ENCODE results near the gene TRPM3. TPM values are rescaled to one million over a fixed set of nuclear protein-coding genes. Genes with fewer than 3 reads are reported as not detected.

The TRPM3 gene
- total and polyA plus RNA-seq, 2 donors (not counting 1 experiment from before 2014, with no cell fraction given): not detected

GRCh38 chr9:70753311-70753710 lies 368.1 kb downstream of the TRPM3 start:
- ATAC-seq (ENCODE audit: low read depth): no peak
- Mint-ChIP-seq H3K4me3 (no peak overlapping the region), H3K4me1 (no peaks in the 10 kb centered on the region), H3K27ac (no peak overlapping the region), H3K9me3 (ENCODE audit: insufficient read depth) (peaks cover 2% of the 10 kb centered on the region), H3K27me3 (no peaks in the 10 kb centered on the region)
- no peak overlapping the region for H3K4me3 ChIP-seq (ENCODE audit: control extremely low read depth in 1 of 5, extremely low read depth in 1 of 5, insufficient read depth in 1 of 5, low read depth in 2 of 5, low read length in 4 of 5)
- H4K20me1 ChIP-seq (ENCODE audit: control insufficient read depth, insufficient read depth, low read length, poor library complexity, severe bottlenecking): no peaks in the 10 kb centered on the region
- ChIA-PET POLR2A (no interaction called here), CTCF (no interaction called here)
- 60% methylated on average over 4 of the region's 4 CpGs for WGBS (ENCODE audit: insufficient coverage)
- TF ChIP-seq EZH2 (IDR thresholded peaks at IDR 0.05; ENCODE audit: borderline replicate concordance, insufficient read depth, low read depth, low read length, poor library complexity, severe bottlenecking): no peak
- TF ChIP-seq, protein P1, sequence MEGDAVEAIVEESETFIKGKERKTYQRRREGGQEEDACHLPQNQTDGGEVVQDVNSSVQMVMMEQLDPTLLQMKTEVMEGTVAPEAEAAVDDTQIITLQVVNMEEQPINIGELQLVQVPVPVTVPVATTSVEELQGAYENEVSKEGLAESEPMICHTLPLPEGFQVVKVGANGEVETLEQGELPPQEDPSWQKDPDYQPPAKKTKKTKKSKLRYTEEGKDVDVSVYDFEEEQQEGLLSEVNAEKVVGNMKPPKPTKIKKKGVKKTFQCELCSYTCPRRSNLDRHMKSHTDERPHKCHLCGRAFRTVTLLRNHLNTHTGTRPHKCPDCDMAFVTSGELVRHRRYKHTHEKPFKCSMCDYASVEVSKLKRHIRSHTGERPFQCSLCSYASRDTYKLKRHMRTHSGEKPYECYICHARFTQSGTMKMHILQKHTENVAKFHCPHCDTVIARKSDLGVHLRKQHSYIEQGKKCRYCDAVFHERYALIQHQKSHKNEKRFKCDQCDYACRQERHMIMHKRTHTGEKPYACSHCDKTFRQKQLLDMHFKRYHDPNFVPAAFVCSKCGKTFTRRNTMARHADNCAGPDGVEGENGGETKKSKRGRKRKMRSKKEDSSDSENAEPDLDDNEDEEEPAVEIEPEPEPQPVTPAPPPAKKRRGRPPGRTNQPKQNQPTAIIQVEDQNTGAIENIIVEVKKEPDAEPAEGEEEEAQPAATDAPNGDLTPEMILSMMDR (IDR thresholded peaks at IDR 0.05): no peak
- no peak overlapping the region for H2AFZ ChIP-seq (ENCODE audit: insufficient read depth, low read depth, low read length, poor library complexity, severe bottlenecking)
- DNase-seq: no peak
- H3K4me1 ChIP-seq (ENCODE audit: control insufficient read depth in 2 of 2, insufficient read depth in 2 of 2, low read length in 2 of 2): no peaks in the 10 kb centered on the region
- no peaks in the 10 kb centered on the region for H3K27me3 ChIP-seq (replicated peaks in 1 of 4; ENCODE audit: control extremely low read depth in 1 of 4, control insufficient read depth in 3 of 4, insufficient read depth in 4 of 4, low read length in 3 of 4)
- H3K36me3 ChIP-seq (replicated peaks in 1 of 2; ENCODE audit: control extremely low read depth in 1 of 2, control insufficient read depth in 1 of 2, extremely low read depth in 1 of 2, insufficient read depth in 2 of 2, low read length in 1 of 2): no peaks in the 10 kb centered on the region
- H3K79me2 ChIP-seq (ENCODE audit: control insufficient read depth, insufficient read depth, low read length): no peaks in the 10 kb centered on the region
- no peaks in the 10 kb centered on the region for H3K9me3 ChIP-seq (ENCODE audit: control extremely low read depth in 1 of 3, control insufficient read depth in 2 of 3, insufficient read depth in 1 of 3, low read length in 2 of 3)
- no peak overlapping the region for H3K4me2 ChIP-seq (replicated peaks; ENCODE audit: low read depth, low read length, poor library complexity, severe bottlenecking)
- no peak overlapping the region for H3K9ac ChIP-seq (ENCODE audit: low read length)
- no peak overlapping the region for H3K27ac ChIP-seq (ENCODE audit: low read length in 2 of 2)
- intact Hi-C loops (cut with micrococcal nuclease): no loop called here

GRCh38 chr9:70749066-70749465 lies 372.4 kb downstream of the TRPM3 start:
- DNase-seq (no peak), ATAC-seq (ENCODE audit: low read depth) (no peak)
- H3K4me1 Mint-ChIP-seq: no peaks in the 10 kb centered on the region
- peaks cover 2% of the 10 kb centered on the region for H3K9me3 Mint-ChIP-seq (ENCODE audit: insufficient read depth)
- Histone ChIP-seq H2AFZ (ENCODE audit: insufficient read depth, low read depth, low read length, poor library complexity, severe bottlenecking) (no peak overlapping the region), H3K27me3 (replicated peaks in 1 of 4; ENCODE audit: control extremely low read depth in 1 of 4, control insufficient read depth in 3 of 4, insufficient read depth in 4 of 4, low read length in 3 of 4) (no peaks in the 10 kb centered on the region), H3K79me2 (ENCODE audit: control insufficient read depth, insufficient read depth, low read length) (no peaks in the 10 kb centered on the region), H3K9me3 (ENCODE audit: control extremely low read depth in 1 of 3, control insufficient read depth in 2 of 3, insufficient read depth in 1 of 3, low read length in 2 of 3) (no peaks in the 10 kb centered on the region), H3K4me1 (ENCODE audit: control insufficient read depth in 2 of 2, insufficient read depth in 2 of 2, low read length in 2 of 2) (no peaks in the 10 kb centered on the region), H3K36me3 (replicated peaks in 1 of 2; ENCODE audit: control extremely low read depth in 1 of 2, control insufficient read depth in 1 of 2, extremely low read depth in 1 of 2, insufficient read depth in 2 of 2, low read length in 1 of 2) (no peaks in the 10 kb centered on the region), H3K27ac (ENCODE audit: low read length in 2 of 2) (no peak overlapping the region), H3K4me2 (replicated peaks; ENCODE audit: low read depth, low read length, poor library complexity, severe bottlenecking) (no peak overlapping the region), H4K20me1 (ENCODE audit: control insufficient read depth, insufficient read depth, low read length, poor library complexity, severe bottlenecking) (no peaks in the 10 kb centered on the region), H3K9ac (ENCODE audit: low read length) (no peak overlapping the region), H3K4me3 (ENCODE audit: control extremely low read depth in 1 of 5, extremely low read depth in 1 of 5, insufficient read depth in 1 of 5, low read depth in 2 of 5, low read length in 4 of 5) (no peak overlapping the region)
- no peak overlapping the region for H3K4me3 Mint-ChIP-seq
- H3K27me3 Mint-ChIP-seq: no peaks in the 10 kb centered on the region
- no CpG with 5 or more reads among the region's 2 CpGs for WGBS (ENCODE audit: insufficient coverage)
- ChIA-PET CTCF (no interaction called here), POLR2A (no interaction called here)
- TF ChIP-seq, protein P1 (IDR thresholded peaks at IDR 0.05): no peak
- no peak for TF ChIP-seq EZH2 (IDR thresholded peaks at IDR 0.05; ENCODE audit: borderline replicate concordance, insufficient read depth, low read depth, low read length, poor library complexity, severe bottlenecking)
- intact Hi-C loops (cut with micrococcal nuclease): no loop called here
- H3K27ac Mint-ChIP-seq: no peak overlapping the region
